GM20000 (cell line): ENCODE results near the gene OLFML2B.

Experiments used
- DNase-seq: peaks from one replicate; pipeline ENCODE4 v3.0.0; 2012; ENCODE audit warnings: low spot score
- TF ChIP-seq, protein P1 (sequence below): IDR thresholded peaks from 2 replicates; pipeline ENCODE4 v1.5.1; 2012; ENCODE audit warnings: mild to moderate bottlenecking, control low read depth; ENCODE audit errors: extremely low read depth, missing control alignments

The OLFML2B gene

DNA sequence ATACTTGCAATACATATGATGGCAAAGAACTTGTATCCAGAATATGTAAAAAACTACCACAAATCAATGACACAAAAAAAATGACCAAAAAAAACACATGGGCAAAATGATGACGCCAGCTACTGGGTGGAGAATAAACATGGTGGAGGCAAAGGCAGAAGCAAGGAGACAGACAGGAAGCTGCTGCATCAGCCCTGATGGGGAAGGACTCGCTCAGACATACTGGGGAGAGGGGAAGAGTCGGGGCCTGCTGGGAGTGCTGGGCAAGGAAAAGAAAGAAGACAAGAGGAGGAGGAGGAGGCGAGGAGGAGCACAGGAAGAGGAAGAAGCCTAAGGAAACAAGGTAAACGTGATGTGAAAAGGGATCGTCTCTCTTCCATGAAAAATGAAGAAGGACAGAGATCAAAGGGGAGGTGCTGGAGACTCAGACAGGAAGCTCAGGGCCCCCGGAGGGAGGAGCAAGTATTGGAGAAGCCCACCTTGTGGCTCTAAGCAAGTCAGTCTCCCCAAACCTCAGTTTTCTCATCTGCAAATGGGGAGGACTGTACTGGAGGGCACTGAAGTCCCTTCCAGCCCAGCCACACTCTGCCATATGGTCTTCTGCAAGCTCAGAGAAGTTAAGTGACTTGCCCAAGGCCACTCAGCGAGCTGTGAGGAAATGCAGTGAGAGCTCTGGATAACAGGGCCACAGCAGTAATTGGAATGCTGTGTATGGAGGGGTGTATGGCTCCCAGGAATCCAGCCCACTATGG lies 24.2 kb downstream of the OLFML2B start:
- DNase-seq: no peak
- TF ChIP-seq, protein P1, sequence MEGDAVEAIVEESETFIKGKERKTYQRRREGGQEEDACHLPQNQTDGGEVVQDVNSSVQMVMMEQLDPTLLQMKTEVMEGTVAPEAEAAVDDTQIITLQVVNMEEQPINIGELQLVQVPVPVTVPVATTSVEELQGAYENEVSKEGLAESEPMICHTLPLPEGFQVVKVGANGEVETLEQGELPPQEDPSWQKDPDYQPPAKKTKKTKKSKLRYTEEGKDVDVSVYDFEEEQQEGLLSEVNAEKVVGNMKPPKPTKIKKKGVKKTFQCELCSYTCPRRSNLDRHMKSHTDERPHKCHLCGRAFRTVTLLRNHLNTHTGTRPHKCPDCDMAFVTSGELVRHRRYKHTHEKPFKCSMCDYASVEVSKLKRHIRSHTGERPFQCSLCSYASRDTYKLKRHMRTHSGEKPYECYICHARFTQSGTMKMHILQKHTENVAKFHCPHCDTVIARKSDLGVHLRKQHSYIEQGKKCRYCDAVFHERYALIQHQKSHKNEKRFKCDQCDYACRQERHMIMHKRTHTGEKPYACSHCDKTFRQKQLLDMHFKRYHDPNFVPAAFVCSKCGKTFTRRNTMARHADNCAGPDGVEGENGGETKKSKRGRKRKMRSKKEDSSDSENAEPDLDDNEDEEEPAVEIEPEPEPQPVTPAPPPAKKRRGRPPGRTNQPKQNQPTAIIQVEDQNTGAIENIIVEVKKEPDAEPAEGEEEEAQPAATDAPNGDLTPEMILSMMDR: no peak

DNA sequence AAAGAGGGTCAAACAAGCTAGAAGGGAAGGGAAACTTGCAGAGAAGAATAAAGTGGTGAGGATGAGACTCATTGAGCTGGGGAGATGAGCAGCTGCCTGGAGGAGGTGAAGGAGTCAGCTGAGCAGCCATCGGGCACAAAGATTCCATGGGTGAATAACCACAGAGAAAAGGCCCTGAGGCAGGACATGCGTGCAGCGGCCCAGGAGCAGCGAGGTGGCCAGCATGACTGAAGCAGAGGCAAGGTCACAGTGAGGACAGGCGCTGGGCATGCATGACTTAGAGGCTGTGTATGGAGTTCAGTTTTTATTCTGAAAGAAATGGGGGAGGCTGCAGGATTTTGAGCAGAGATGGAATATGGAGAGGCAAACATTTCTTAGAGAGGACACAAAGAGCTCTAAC lies 24.9 kb downstream of the OLFML2B start:
- TF ChIP-seq, protein P1: no peak

DNA sequence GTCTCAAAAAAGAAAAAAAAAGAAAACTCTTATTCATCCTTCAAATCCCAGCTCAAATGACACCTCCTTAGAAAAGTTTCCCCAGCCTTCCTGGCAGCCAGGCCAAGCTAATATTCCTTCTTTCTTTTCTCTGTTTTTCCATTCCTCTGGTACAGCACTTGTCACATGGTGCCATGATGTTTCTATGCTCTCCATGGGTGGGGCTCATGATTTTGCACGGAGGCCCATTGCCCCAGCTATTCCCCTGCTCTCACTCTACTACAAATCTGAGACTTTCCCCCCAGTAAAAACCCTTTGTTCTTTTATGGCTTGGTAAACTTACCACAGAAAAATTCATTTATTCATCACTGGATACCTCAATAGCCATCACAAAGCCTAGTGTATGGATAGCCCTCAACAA lies 26.5 kb downstream of the OLFML2B start:
- DNase-seq: no peak

More for the DNA sequence above, 24.9 kb downstream of the OLFML2B start:
- DNase-seq: no peak

DNA sequence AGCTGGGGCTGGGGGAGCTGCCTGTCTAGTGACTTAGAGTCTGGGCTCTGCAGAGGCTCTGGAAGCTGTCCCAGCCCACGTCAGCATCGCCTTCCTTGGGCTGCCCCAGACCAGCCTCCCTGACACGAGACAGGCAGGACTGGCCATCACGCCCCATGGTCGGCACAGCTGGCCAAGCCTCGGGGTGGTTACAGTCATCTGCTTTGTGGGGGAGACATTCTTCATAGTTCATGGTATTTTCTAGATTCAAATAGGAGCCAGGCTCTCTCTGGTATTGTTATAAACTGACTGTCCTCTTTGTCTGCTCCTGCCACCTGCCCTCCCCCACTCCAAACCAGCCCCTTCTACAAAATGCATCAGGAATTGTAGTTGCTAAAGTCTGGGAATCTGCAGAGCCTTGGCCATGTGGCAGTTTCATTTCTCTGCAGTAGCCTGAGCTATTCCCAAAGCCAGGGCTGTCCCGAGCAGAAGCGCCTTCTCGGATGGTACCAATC lies 29.4 kb downstream of the OLFML2B start:
- no peak for DNase-seq
- TF ChIP-seq, protein P1: no peak

More for the DNA sequence above, 26.5 kb downstream of the OLFML2B start:
- TF ChIP-seq, protein P1: no peak

DNA sequence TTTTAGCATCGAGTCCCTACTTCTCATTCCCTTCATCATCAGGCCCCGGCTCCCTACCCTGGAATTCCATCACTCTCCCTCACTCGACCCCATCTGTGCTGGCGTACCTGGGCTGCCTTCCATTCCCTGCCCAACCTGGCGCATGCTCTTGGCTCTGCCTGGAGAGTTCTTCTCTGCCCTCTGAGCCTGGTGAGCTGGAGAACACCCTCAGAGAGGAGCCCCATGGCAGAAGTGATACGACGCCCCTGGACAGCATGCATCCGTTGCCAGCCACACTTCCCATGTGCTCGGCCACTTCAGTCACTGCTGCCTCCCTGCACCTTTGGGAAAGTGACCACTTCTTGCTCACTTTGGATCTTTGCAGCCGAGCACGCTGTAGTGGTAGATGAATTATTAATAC lies 30.1 kb downstream of the OLFML2B start:
- DNase-seq: no peak
- TF ChIP-seq, protein P1: no peak

DNA sequence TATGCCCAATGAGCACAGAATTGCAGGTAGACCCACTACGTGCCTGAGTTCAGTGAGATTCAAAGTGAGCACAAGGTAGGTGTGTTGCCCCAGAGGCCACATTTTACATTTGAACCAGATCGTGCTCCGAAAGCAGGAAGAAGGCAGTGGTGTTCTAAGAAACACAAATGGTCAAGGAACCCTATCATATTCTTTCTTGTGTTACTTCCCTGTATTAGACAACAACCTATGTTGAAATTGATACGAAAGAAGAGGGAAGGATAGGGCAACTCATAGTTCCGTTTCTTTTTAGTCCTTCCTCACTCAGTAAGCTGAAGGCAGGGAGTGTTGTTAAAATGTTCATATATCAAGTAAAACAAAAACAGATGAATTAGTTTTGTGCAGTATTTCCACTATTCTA lies 33.9 kb downstream of the OLFML2B start:
- TF ChIP-seq, protein P1: no peak
- DNase-seq: no peak

DNA sequence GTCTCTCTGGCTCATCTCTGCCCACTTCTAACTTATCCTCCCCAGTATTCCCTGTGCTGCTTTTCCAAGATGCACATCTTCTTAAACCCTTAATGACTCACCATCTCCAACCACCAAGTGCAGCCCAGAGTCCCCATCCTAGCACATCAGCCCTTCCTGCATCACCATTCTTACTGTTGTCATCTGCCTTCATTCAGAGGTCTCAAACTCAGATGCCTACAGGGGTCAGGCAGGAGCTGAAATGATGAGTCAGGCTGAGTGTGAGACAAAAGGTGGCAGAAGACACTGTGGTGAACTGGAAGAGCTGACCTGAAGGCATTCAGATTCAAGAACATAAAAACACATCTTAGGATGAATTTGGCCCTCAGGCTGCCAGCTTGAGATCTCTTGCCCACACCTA lies 34.6 kb downstream of the OLFML2B start:
- DNase-seq: no peak
- TF ChIP-seq, protein P1: no peak
